Measurements from ENCODE around the gene NANS.
A peak's percentile ranks its signal among the peaks of the same experiment; 100 is the strongest.
"Not testable (repeated sequence)": the region's sequence is repeated elsewhere in the genome, so short reads cannot be mapped to it uniquely, and the experiment has no call there.

NANS gene

DNA sequence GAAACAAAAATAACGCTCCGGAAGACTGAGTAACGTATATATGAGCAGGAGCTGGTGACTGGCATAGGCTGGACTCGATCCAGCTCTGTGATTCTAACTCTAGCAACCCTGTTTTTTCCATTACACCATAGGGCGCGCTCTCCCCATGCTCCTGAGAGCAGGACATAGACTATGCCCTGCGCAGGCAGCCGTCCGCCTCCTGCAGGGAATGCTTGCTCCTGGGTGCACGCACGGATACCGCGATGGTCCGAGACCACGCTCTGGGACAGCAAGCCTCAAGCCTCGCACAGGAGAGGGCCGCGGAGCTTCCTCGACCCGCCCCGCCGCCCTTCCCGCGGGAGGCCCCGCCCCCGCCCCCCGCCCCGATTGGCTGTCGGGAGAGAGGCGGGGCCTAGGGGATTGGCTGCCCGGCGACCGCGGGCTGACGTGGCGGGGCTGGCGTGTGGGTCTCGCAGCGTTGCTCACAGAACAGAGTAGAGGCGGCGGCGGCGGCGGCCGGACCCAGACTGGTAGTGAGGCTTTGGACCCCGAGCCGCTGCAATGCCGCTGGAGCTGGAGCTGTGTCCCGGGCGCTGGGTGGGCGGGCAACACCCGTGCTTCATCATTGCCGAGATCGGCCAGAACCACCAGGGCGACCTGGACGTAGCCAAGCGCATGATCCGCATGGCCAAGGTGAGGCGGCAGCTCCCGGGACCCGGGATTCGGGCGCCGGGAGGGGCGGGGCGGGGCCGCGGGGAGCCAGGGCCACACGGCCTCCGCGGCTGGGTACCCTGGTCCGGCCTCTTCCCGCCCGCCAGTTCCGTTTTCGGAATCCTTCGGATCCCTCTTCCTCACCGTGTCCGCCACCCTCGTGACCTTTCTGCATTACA lies at the start of gene NANS:
TSS of gene NANS (plus strand) at position 464 of the 869 bp plus-strand sequence. CDS start at position 541, 77 bp downstream.
- H3K4me3 ChIP-seq (ENCODE audit: low read depth, low read length), result peak within 1 kb of the TSS; percentile 84
- peak; percentile 90 for DNase-seq (ENCODE audit: low read depth)

GRCh38 chr9:98007251-98007928 lies 49.1 kb upstream of the NANS start:
- H3K4me3 ChIP-seq (ENCODE audit: low read depth, low read length), result no peak overlapping the region
- no peak for DNase-seq (ENCODE audit: low read depth)

DNA sequence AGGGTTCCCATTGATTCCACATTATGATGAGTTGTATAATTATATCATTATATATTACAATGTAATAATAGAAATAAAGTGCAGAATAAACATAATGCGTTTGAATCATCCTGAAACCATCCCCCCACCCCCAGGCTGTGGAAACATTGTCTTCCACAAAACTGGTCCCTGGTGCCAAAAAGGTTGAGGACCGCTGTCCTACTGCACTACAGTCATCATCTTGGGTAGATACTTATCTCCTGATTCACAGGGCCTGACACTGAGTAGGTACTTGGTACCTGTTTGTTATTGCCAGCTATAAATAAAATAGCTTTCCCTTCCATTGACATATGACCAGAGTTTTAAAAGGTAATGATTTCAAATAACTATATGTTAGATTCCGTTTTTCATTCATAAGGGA lies 47.8 kb upstream of the NANS start:
- DNase-seq (ENCODE audit: low read depth), result no peak
- no peak overlapping the region for H3K4me3 ChIP-seq (ENCODE audit: low read depth, low read length)

- no peak for DNase-seq (ENCODE audit: low read depth)
- H3K4me3 ChIP-seq (ENCODE audit: low read depth, low read length), result no peak overlapping the region
Measured at GRCh38 chr9:98009437-98009836, 47.1 kb upstream of the NANS start.

DNA sequence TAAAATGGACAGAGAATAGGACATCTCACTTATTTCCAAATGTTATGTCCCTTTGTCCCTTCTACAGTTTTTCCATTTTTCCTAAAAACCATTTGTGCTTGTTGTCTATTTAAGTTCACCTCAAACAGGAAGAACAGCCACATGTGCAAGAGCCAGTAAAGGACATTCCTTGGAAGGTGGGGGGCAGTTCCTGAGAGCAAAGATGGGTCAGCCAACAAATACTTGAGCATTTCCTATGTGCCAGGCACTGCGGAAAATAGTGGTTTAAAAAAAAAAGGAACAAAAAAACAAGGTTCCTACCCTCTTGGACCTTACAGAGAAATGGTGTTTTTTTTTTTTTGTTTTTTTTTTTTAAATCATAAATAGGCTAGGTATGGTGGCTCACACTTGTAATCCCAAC lies 46.6 kb upstream of the NANS start:
- no peak for DNase-seq (ENCODE audit: low read depth)
- no peak overlapping the region for H3K4me3 ChIP-seq (ENCODE audit: low read depth, low read length)

DNA sequence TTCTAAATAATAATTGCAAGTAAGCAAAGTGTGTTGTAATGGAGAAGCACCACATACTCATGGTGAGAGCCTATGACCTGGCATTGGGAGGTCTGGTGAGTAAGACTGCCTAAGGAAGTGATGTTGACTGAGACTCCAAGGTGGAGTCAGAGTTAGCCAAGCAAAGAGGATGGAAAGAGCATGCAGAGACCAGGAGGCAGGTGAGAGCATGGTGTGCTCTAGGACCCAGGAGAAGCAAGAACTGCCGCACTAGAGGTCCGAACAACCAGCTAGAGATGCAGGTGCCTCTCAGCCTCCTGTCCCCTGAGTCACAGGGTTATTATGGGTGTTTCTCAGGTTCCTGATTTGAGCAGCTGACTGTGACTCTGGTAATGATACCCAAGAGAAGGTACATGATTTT lies 46.1 kb upstream of the NANS start:
- no peak for DNase-seq (ENCODE audit: low read depth)
- H3K4me3 ChIP-seq (ENCODE audit: low read depth, low read length), result no peak overlapping the region

- no peak overlapping the region for H3K4me3 ChIP-seq (ENCODE audit: low read depth, low read length)
- no peak for DNase-seq (ENCODE audit: low read depth)
Measured at GRCh38 chr9:98011122-98011521, 45.4 kb upstream of the NANS start.

GRCh38 chr9:98016137-98016680 lies 40.3 kb upstream of the NANS start:
- no peak for DNase-seq (ENCODE audit: low read depth)
- no peak overlapping the region for H3K4me3 ChIP-seq (ENCODE audit: low read depth, low read length)

- no peak overlapping the region for H3K4me3 ChIP-seq (ENCODE audit: low read depth, low read length)
- no peak for DNase-seq (ENCODE audit: low read depth)
Measured at GRCh38 chr9:98017306-98017705, 39.2 kb upstream of the NANS start.

- DNase-seq (ENCODE audit: low read depth), result no peak
- no peak overlapping the region for H3K4me3 ChIP-seq (ENCODE audit: low read depth, low read length)
Measured at GRCh38 chr9:98018347-98018746, 38.2 kb upstream of the NANS start.

GRCh38 chr9:98019098-98019497 lies 37.4 kb upstream of the NANS start:
- DNase-seq (ENCODE audit: low read depth), result no peak

GRCh38 chr9:98019869-98020268 lies 36.7 kb upstream of the NANS start:
- DNase-seq (ENCODE audit: low read depth); H3K4me3 ChIP-seq (ENCODE audit: low read depth, low read length): not testable (repeated sequence)

More at GRCh38 chr9:98019098-98019497, 37.4 kb upstream of the NANS start:
- no peak overlapping the region for H3K4me3 ChIP-seq (ENCODE audit: low read depth, low read length)

DNA sequence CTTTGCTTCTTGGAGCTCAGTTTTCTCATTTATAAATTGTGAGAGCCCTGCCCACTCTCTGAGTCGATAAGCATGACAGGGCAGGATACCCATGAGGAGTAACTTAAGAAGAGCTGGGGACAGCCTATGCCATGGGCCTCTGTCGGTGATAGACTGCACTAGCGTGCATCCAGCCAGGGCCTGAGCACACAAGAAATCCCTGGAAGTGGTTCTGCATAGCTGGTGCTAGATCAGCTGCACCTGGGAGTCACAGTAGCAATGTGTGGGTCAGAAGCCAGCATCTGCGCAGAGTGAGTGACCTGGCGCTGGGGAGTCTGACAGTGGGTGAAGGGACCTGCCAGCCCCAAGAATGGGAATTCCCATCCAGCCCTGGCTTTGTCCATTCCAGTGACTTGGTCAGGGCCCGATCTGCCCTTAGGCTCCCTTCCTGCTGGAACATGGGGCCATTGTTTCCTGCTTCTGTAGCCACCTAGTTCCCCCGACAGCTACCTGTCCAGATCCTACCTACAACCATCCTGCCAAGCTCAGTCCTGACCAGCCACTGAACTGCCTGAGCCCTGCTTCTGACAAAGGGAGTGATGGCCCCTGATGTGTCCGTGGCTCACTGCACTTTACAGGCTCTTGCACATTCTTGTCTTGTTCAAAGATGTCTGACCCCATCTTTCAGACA lies 35.9 kb upstream of the NANS start:
- no peak overlapping the region for H3K4me3 ChIP-seq (ENCODE audit: low read depth, low read length)
- no peak for DNase-seq (ENCODE audit: low read depth)

DNA sequence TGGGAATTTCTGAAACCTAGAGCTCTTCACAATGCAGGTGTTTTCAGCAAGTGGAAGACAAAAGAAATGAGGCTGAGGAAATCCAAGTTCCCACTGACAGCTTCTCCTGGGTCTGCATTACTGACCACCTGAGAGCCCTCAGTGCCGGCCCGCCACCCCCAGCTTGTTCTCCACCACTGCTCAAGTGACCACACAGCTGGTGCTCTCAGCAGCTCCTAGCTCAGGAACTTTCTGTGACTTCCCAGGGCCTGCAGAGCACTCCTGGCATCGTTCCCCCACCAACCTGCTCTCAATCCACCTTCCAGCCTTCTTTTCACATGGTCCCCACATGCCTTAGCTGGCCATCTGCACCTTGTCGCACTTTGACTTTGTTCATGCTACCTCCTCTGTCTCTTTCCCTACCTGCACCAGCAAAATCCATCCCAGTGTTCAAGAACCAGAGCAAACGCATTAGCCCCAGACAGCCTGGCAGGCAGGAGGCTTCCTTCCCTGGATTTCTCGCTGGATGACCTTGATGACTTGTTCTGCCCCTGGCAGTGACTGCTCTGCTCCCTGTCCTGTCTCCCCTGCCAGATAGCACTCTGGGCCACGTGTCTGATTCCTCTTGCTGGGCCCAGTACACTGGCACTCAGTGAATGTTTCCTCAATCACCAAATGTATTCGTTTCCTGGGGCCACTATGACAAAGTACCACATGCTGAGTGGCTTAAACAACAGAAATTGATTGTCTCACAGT lies 35.1 kb upstream of the NANS start:
- H3K4me3 ChIP-seq (ENCODE audit: low read depth, low read length), result no peak overlapping the region
- DNase-seq (ENCODE audit: low read depth), result no peak

DNA sequence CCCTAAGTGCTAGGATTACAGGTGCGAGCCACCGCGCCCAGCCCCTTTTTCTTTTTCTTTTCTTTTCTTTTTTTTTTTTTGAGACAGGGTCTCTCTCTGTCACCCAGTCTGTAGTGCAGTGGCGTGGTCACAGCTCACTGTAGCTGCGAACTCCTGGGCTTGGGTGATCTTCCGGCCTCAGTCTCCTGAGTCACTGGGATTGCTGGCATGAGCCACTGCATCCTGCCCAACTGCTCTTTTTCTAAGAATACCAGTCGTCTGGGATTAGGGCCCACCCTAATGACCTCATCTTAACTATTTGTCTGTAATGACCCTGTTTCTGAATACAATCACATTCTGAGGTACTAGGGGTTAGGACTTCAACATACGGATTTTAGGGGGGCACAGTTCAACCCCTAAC lies 34.1 kb upstream of the NANS start:
- DNase-seq (ENCODE audit: low read depth), result no peak
- H3K4me3 ChIP-seq (ENCODE audit: low read depth, low read length), result no peak overlapping the region

GRCh38 chr9:98024702-98025101 lies 31.8 kb upstream of the NANS start:
- no peak for DNase-seq (ENCODE audit: low read depth)

GRCh38 chr9:98031169-98031568 lies 25.4 kb upstream of the NANS start:
- no peak overlapping the region for H3K4me3 ChIP-seq (ENCODE audit: low read depth, low read length)
- no peak for DNase-seq (ENCODE audit: low read depth)

More at GRCh38 chr9:98024702-98025101, 31.8 kb upstream of the NANS start:
- H3K4me3 ChIP-seq (ENCODE audit: low read depth, low read length), result no peak overlapping the region

GRCh38 chr9:98031935-98032334 lies 24.6 kb upstream of the NANS start:
- DNase-seq (ENCODE audit: low read depth), result no peak
- no peak overlapping the region for H3K4me3 ChIP-seq (ENCODE audit: low read depth, low read length)

Measured in skeletal muscle cell (primary cell).